Measurements from ENCODE around the gene OR7D2. TPM values are rescaled to one million over a fixed set of nuclear protein-coding genes. Genes with fewer than 3 reads are reported as not detected.
"Not testable (repeated sequence)": the region's sequence is repeated elsewhere in the genome, so short reads cannot be mapped to it uniquely, and the experiment has no call there.

OR7D2 gene
- total RNA-seq: not detected

GRCh38 chr19:9178901-9179300, at the start of gene OR7D2:
TSS of gene OR7D2 (plus strand) at chr19:9178979. CDS start at chr19:9185782, 6,803 bp downstream.
- no peak for DNase-seq (ENCODE audit: low spot score)

- no peak for DNase-seq (ENCODE audit: low spot score)
These were observed 47.8 kb upstream of the OR7D2 start for GRCh38 chr19:9130965-9131364.

GRCh38 chr19:9132422-9132821, 46.4 kb upstream of the OR7D2 start:
- no peak for DNase-seq (ENCODE audit: low spot score)

- DNase-seq (ENCODE audit: low spot score): no peak
These were observed 39.1 kb upstream of the OR7D2 start for GRCh38 chr19:9139609-9140158.

- peak; percentile 94 for DNase-seq (ENCODE audit: low spot score)
These were observed 38.5 kb upstream of the OR7D2 start, which contains the start of gene ZNF317 for GRCh38 chr19:9140159-9140874. TSS of gene ZNF317 (plus strand) at chr19:9140397. CDS start at chr19:9156017, 15,620 bp downstream.

- DNase-seq (ENCODE audit: low spot score): no peak
These were observed 33.9 kb upstream of the OR7D2 start for GRCh38 chr19:9144920-9145319.

- no peak for DNase-seq (ENCODE audit: low spot score)
These were observed 31.9 kb upstream of the OR7D2 start for GRCh38 chr19:9146882-9147281.

- no peak for DNase-seq (ENCODE audit: low spot score)
These were observed 30.1 kb upstream of the OR7D2 start for GRCh38 chr19:9148697-9149096.

- no peak for DNase-seq (ENCODE audit: low spot score)
These were observed 28.8 kb upstream of the OR7D2 start for GRCh38 chr19:9149997-9150396.

GRCh38 chr19:9150650-9151049, 28.1 kb upstream of the OR7D2 start:
- DNase-seq (ENCODE audit: low spot score): no peak

GRCh38 chr19:9151367-9151766, 27.4 kb upstream of the OR7D2 start:
- DNase-seq (ENCODE audit: low spot score): no peak

GRCh38 chr19:9155591-9155990, 23.2 kb upstream of the OR7D2 start:
- DNase-seq (ENCODE audit: low spot score): no peak

- no peak for DNase-seq (ENCODE audit: low spot score)
These were observed 22.5 kb upstream of the OR7D2 start for GRCh38 chr19:9156304-9156703.

- no peak for DNase-seq (ENCODE audit: low spot score)
These were observed 18.9 kb upstream of the OR7D2 start for GRCh38 chr19:9159891-9160290.

- no peak for DNase-seq (ENCODE audit: low spot score)
These were observed 17.4 kb upstream of the OR7D2 start for GRCh38 chr19:9161427-9161826.

GRCh38 chr19:9165261-9165660, 13.5 kb upstream of the OR7D2 start:
- DNase-seq (ENCODE audit: low spot score): no peak

GRCh38 chr19:9166846-9167245, 11.9 kb upstream of the OR7D2 start:
- no peak for DNase-seq (ENCODE audit: low spot score)

- DNase-seq (ENCODE audit: low spot score): no peak
These were observed 7.3 kb upstream of the OR7D2 start for GRCh38 chr19:9171393-9171991.

GRCh38 chr19:9175326-9175725, 3.5 kb upstream of the OR7D2 start:
- no peak for DNase-seq (ENCODE audit: low spot score)

- DNase-seq (ENCODE audit: low spot score): no peak
These were observed 4.2 kb downstream of the OR7D2 start for GRCh38 chr19:9183000-9183399.

GRCh38 chr19:9187191-9187590, 8.4 kb downstream of the OR7D2 start:
- DNase-seq (ENCODE audit: low spot score): no peak

GRCh38 chr19:9189535-9189934, 10.8 kb downstream of the OR7D2 start:
- DNase-seq (ENCODE audit: low spot score): no peak

- not testable (repeated sequence) for DNase-seq (ENCODE audit: low spot score)
These were observed 19.3 kb downstream of the OR7D2 start for GRCh38 chr19:9198044-9198443.

All from ureter (tissue), 1 donor.